Right lobe of liver (tissue), 4 donors: ENCODE measurements around the gene RRM1.
"Not testable (repeated sequence)": the region's sequence is repeated elsewhere in the genome, so short reads cannot be mapped to it uniquely, and the experiment has no call there.

Experiments used
- CTCF ChIP-seq, 4 donors: fragments of 200-600 bp in 3 of 4; fragments of 450-650 bp in 1 of 4; IDR thresholded peaks; one replicate each; pipeline versions ENCODE4 v1.5.1 to v1.8.0; 2016 to 2022; ENCODE audit warnings: antibody characterized with exemption in 4 of 4, mild to moderate bottlenecking in 2 of 4
- POLR2A ChIP-seq: fragments of 450-650 bp; IDR thresholded peaks from one replicate; pipeline ENCODE4 v1.6.1; 2017; ENCODE audit warnings: antibody characterized with exemption, mild to moderate bottlenecking
- donor health status: DM: no; HTN: no; CAD: no.
- donor health status: DM: no; HTN: no; CAD: no.
- donor health status: DM: no; HTN: yes; CAD: no.

- TF ChIP-seq CTCF (IDR thresholded peaks at IDR 0.05); POLR2A: not testable (repeated sequence)
Measured at GRCh38 chr11:4130219-4130618, 35.6 kb downstream of the RRM1 start.
